ENCODE data around the gene LINGO3. TPM values are rescaled to one million over a fixed set of nuclear protein-coding genes. Genes with fewer than 3 reads are reported as not detected.

Gene LINGO3
- total RNA-seq, 1 donor from 2014 or later, result 0.62 TPM

Other genes with a start within 250 kb of the LINGO3 start
- 14.2 TPM for gene MOB3A, start 211.8 kb downstream of the LINGO3 start, total RNA-seq
- gene IZUMO4, start 211.2 kb downstream of the LINGO3 start, total RNA-seq, result 2.2 TPM
- 64.3 TPM for gene AP3D1, start 156.6 kb downstream of the LINGO3 start, total RNA-seq
- gene DOT1L, start 144.2 kb downstream of the LINGO3 start, total RNA-seq, result 4.7 TPM
- 35.7 TPM for gene PLEKHJ1, start 71.8 kb downstream of the LINGO3 start, total RNA-seq
- 26.4 TPM for gene SF3A2, start 71.3 kb downstream of the LINGO3 start, total RNA-seq
- gene AMH, start 58.8 kb downstream of the LINGO3 start, total RNA-seq, result not detected
- gene JSRP1, start 51.7 kb downstream of the LINGO3 start, total RNA-seq, result not detected
- not detected for gene PEAK3, start 26.0 kb downstream of the LINGO3 start, total RNA-seq
- 61.6 TPM for gene LSM7, start 20.4 kb upstream of the LINGO3 start, total RNA-seq
- 22.6 TPM for gene SPPL2B, start 20.5 kb upstream of the LINGO3 start, total RNA-seq
- gene TMPRSS9, start 52.1 kb upstream of the LINGO3 start, total RNA-seq, result 0.16 TPM
- 16.2 TPM for gene TIMM13, start 119.4 kb upstream of the LINGO3 start, total RNA-seq
- 36.2 TPM for gene LMNB2, start 148.8 kb upstream of the LINGO3 start, total RNA-seq
- 4.7 TPM for gene GADD45B, start 168.0 kb upstream of the LINGO3 start, total RNA-seq